ENCODE measurements around the gene MEP1B.

MEP1B gene

GRCh38 chr18:32190209-32190608 lies 370 bp downstream of the MEP1B start:
- DNase-seq (ENCODE audit: extremely low read depth, low read depth) = no peak
- no peak for TF ChIP-seq CTCF (IDR thresholded peaks at IDR 0.05; ENCODE audit: low read depth, low read length)

- TF ChIP-seq CTCF (IDR thresholded peaks at IDR 0.05; ENCODE audit: low read depth, low read length) = no peak
- no peak for DNase-seq (ENCODE audit: extremely low read depth, low read depth)
These were observed 6.3 kb downstream of the MEP1B start for GRCh38 chr18:32195881-32196815.

- no peak for DNase-seq (ENCODE audit: extremely low read depth, low read depth)
- TF ChIP-seq CTCF (IDR thresholded peaks at IDR 0.05; ENCODE audit: low read depth, low read length) = no peak
These were observed 10.9 kb downstream of the MEP1B start for GRCh38 chr18:32200766-32201165.

- no peak for TF ChIP-seq CTCF (IDR thresholded peaks at IDR 0.05; ENCODE audit: low read depth, low read length)
- no peak for DNase-seq (ENCODE audit: extremely low read depth, low read depth)
These were observed 12.3 kb downstream of the MEP1B start for GRCh38 chr18:32201948-32202672.

- no peak for DNase-seq (ENCODE audit: extremely low read depth, low read depth)
- TF ChIP-seq CTCF (IDR thresholded peaks at IDR 0.05; ENCODE audit: low read depth, low read length) = no peak
These were observed 18.2 kb downstream of the MEP1B start for GRCh38 chr18:32208023-32208422.

- DNase-seq (ENCODE audit: extremely low read depth, low read depth) = no peak
These were observed 18.7 kb downstream of the MEP1B start for GRCh38 chr18:32208577-32208976.

More at GRCh38 chr18:32208577-32208976, 18.7 kb downstream of the MEP1B start:
- no peak for TF ChIP-seq CTCF (IDR thresholded peaks at IDR 0.05; ENCODE audit: low read depth, low read length)

Data from AG09319 (cell line).